ENCODE measurements around the gene CD96. TPM values are rescaled to one million over a fixed set of nuclear protein-coding genes. Genes with fewer than 3 reads are reported as not detected.

The CD96 gene
- total and polyA plus RNA-seq, 2 donors (not counting 3 experiments of a cell fraction or from before 2014, with no cell fraction given) = not detected

- dilution Hi-C loops (cut with MboI; ENCODE audit: extremely low pct_ligation_motif_present, low sequenced_read_pairs) (no loop called here), intact Hi-C loops (cut with micrococcal nuclease) (no loop called here)
- no peaks in the 10 kb centered on the region for H3K36me3 ChIP-seq (ENCODE audit: control insufficient read depth in 2 of 2, extremely low read depth in 1 of 2, insufficient read depth in 2 of 2, low read length in 2 of 2)
- no peaks in the 10 kb centered on the region for H3K9me1 ChIP-seq (replicated peaks; ENCODE audit: control insufficient read depth, extremely low read depth, insufficient read depth, low read length)
- no peak overlapping the region for H3K9ac ChIP-seq (replicated peaks; ENCODE audit: extremely low read depth, insufficient read depth, low read length)
- no peak for DNase-seq (ENCODE audit: low read depth, low spot score)
- no peak overlapping the region for H3K27ac ChIP-seq (ENCODE audit: insufficient read depth, low read depth, low read length)
- TF ChIP-seq CTCF (IDR thresholded peaks at IDR 0.05; ENCODE audit: extremely low read depth in 1 of 2, insufficient read depth in 1 of 2, low read depth in 1 of 2, low read length in 2 of 2) = no peak
- TF ChIP-seq MAX (IDR thresholded peaks at IDR 0.05; ENCODE audit: insufficient read depth, insufficient read length) = no peak
- no peak for TF ChIP-seq JUN (IDR thresholded peaks at IDR 0.05; ENCODE audit: borderline replicate concordance, insufficient read depth, insufficient read length, low read depth)
- no peak for TF ChIP-seq EZH2 (IDR thresholded peaks at IDR 0.05; ENCODE audit: borderline replicate concordance, low read depth, low read length, severe bottlenecking)
- TF ChIP-seq FOS (IDR thresholded peaks at IDR 0.05; ENCODE audit: borderline replicate concordance, insufficient read depth, low read length) = no peak
- TF ChIP-seq POLR2AphosphoS5 (IDR thresholded peaks at IDR 0.05; ENCODE audit: insufficient read depth, low read depth, low read length) = no peak
- TF ChIP-seq POLR2A (IDR thresholded peaks at IDR 0.05; ENCODE audit: low read depth, low read length) = no peak
- no peak for TF ChIP-seq GATA2 (IDR thresholded peaks at IDR 0.05; ENCODE audit: insufficient read depth, insufficient read length, low read depth, low read length)
- TF ChIP-seq MYC (IDR thresholded peaks at IDR 0.05; ENCODE audit: low read depth, low read length) = no peak
- no peaks in the 10 kb centered on the region for H3K4me1 ChIP-seq (ENCODE audit: control insufficient read depth, extremely low read depth, insufficient read depth, low read length)
- H3K9me3 ChIP-seq (replicated peaks; ENCODE audit: control insufficient read depth, insufficient read depth, low read length) = no peaks in the 10 kb centered on the region
- H3K79me2 ChIP-seq (ENCODE audit: control insufficient read depth, insufficient read depth, low read length) = no peaks in the 10 kb centered on the region
- BruUV-seq (replicated peaks) = no TSS peak
- H3K27me3 ChIP-seq (ENCODE audit: control insufficient read depth in 2 of 2, insufficient read depth in 2 of 2, low read length in 2 of 2) = no peaks in the 10 kb centered on the region
- H4K20me1 ChIP-seq (replicated peaks; ENCODE audit: control insufficient read depth, extremely low read depth, insufficient read depth, low read length) = no peaks in the 10 kb centered on the region
- ChIA-PET POLR2A (no interaction called here), CTCF (interaction anchor here (1.3 to 3.0 kb wide), 3 partner anchors 8 to 28 kb away, joined by 5 to 15 read pairs (median 6); no protein-coding TSS in a partner anchor)
- no peak overlapping the region for H2AFZ ChIP-seq (ENCODE audit: low read depth, low read length)
- no peak overlapping the region for H3K4me2 ChIP-seq (ENCODE audit: insufficient read depth, low read length)
- H3K4me3 ChIP-seq (replicated peaks in 1 of 3; ENCODE audit: insufficient read depth in 1 of 3, low read depth in 1 of 3, low read length in 3 of 3) = no peak overlapping the region
- no peak for FAIRE-seq
These were observed 146.3 kb downstream of the CD96 start for GRCh38 chr3:111688190-111688800.

Data from endothelial cell of umbilical vein (primary cell).